Upper lobe of right lung (tissue), 1 donor: Measurements from ENCODE around the gene MFAP2. TPM values are rescaled to one million over a fixed set of nuclear protein-coding genes. Genes with fewer than 3 reads are reported as not detected.

Source experiments
- ATAC-seq: fragments of 200-7000 bp; cut with Tn5 transposase; one replicate; pipeline ENCODE4 v1.9.1; 2020; ENCODE audit warnings: mild to moderate bottlenecking, moderate library complexity
- DNase-seq: peaks from one replicate; pipeline ENCODE4 v3.0.0-alpha.2; 2020
- H3K27ac ChIP-seq: fragments of 200-600 bp; one replicate; pipeline ENCODE4 v1.8.0; 2022
- H3K27me3 ChIP-seq: fragments of 200-600 bp; one replicate; pipeline ENCODE4 v1.8.0; 2022; ENCODE audit warnings: mild to moderate bottlenecking
- H3K36me3 ChIP-seq: fragments of 200-600 bp; one replicate; pipeline ENCODE4 v1.8.0; 2022
- H3K4me1 ChIP-seq: fragments of 200-600 bp; one replicate; pipeline ENCODE4 v1.8.0; 2022
- H3K4me3 ChIP-seq: fragments of 200-600 bp; one replicate; pipeline ENCODE4 v1.8.0; 2022; ENCODE audit warnings: mild to moderate bottlenecking
- H3K9me3 ChIP-seq: fragments of 200-600 bp; one replicate; pipeline ENCODE4 v1.8.0; 2022
- CTCF ChIP-seq: fragments of 200-600 bp; IDR thresholded peaks from one replicate; pipeline ENCODE4 v1.8.0; 2022; ENCODE audit warnings: antibody characterized with exemption
- intact Hi-C: fragments of 100-400 bp; cut with DNase I; formaldehyde crosslinking; loops from one replicate; pipeline ENCODE4 v1.11.0; 2022
- total RNA-seq: library from RNA; stranded (reverse); fragmentation: NEBNext Ultra II Directional; extraction: Animal tissue kit (Norgen Biotek cat#: 25700); gene quantifications from one replicate; pipeline ENCODE4 v1.2.1, GENCODE V29; 2021
- donor health status: DM: no; HTN: yes; CAD: no; lungs with severe emphysema.

Gene MFAP2
- total RNA-seq, 1 donor from 2014 or later, result 14.8 TPM

- no peaks in the 10 kb centered on the region for H3K36me3 ChIP-seq
- intact Hi-C loops, result no loop called here
- DNase-seq, result no peak
- H3K27ac ChIP-seq, result no peak overlapping the region
- no peak for ATAC-seq
- H3K4me3 ChIP-seq, result no peak overlapping the region
- H3K4me1 ChIP-seq, result no peaks in the 10 kb centered on the region
- no peaks in the 10 kb centered on the region for H3K9me3 ChIP-seq
- TF ChIP-seq CTCF, result no peak
- H3K27me3 ChIP-seq, result no peaks in the 10 kb centered on the region
Measured at GRCh38 chr1:16927711-16928485, 52.5 kb downstream of the MFAP2 start.

- H3K27me3 ChIP-seq, result no peaks in the 10 kb centered on the region
- no peaks in the 10 kb centered on the region for H3K36me3 ChIP-seq
- H3K4me3 ChIP-seq, result no peak overlapping the region
- intact Hi-C loops, result no loop called here
- no peak overlapping the region for H3K27ac ChIP-seq
- TF ChIP-seq CTCF, result no peak
- no peak for ATAC-seq
- no peaks in the 10 kb centered on the region for H3K9me3 ChIP-seq
- DNase-seq, result no peak
- no peaks in the 10 kb centered on the region for H3K4me1 ChIP-seq
Measured at GRCh38 chr1:16927256-16927655, 53.2 kb downstream of the MFAP2 start.

- DNase-seq, result no peak
- ATAC-seq, result no peak
- TF ChIP-seq CTCF, result no peak
- Histone ChIP-seq H3K9me3 (no peaks in the 10 kb centered on the region), H3K4me3 (no peak overlapping the region), H3K27me3 (no peaks in the 10 kb centered on the region), H3K27ac (no peak overlapping the region), H3K36me3 (no peaks in the 10 kb centered on the region), H3K4me1 (peaks cover 2% of the 10 kb centered on the region)
- intact Hi-C loops, result no loop called here
Measured at GRCh38 chr1:16926491-16927073, 53.8 kb downstream of the MFAP2 start.

GRCh38 chr1:16925635-16926490, 54.6 kb downstream of the MFAP2 start:
- DNase-seq (no peak), ATAC-seq (no peak)
- no peaks in the 10 kb centered on the region for H3K27me3 ChIP-seq
- no peak overlapping the region for H3K27ac ChIP-seq
- no peak overlapping the region for H3K4me3 ChIP-seq
- no peak for TF ChIP-seq CTCF
- intact Hi-C loops, result no loop called here
- H3K4me1 ChIP-seq, result peaks cover 4% of the 10 kb centered on the region
- H3K9me3 ChIP-seq, result no peaks in the 10 kb centered on the region
- H3K36me3 ChIP-seq, result no peaks in the 10 kb centered on the region

- Histone ChIP-seq H3K4me3 (no peak overlapping the region), H3K27me3 (no peaks in the 10 kb centered on the region), H3K27ac (no peak overlapping the region), H3K4me1 (peaks cover 4% of the 10 kb centered on the region), H3K36me3 (no peaks in the 10 kb centered on the region), H3K9me3 (no peaks in the 10 kb centered on the region)
- intact Hi-C loops, result no loop called here
- no peak for DNase-seq
- ATAC-seq, result no peak
- TF ChIP-seq CTCF, result no peak
Measured at GRCh38 chr1:16924919-16925477, 55.4 kb downstream of the MFAP2 start.

Other genes with a start within 250 kb of the MFAP2 start
- gene RNU1-4, start 240.1 kb downstream of the MFAP2 start, total RNA-seq, result 6,622 TPM
- gene RNU1-2, start 84.6 kb downstream of the MFAP2 start, total RNA-seq, result 6,622 TPM
- gene CROCC, start 58.7 kb downstream of the MFAP2 start, total RNA-seq, result 20.9 TPM
- gene ATP13A2, start 31.3 kb upstream of the MFAP2 start, total RNA-seq, result 42.1 TPM
- 79.3 TPM for gene SDHB, start 73.4 kb upstream of the MFAP2 start, total RNA-seq
- gene PADI2, start 138.8 kb upstream of the MFAP2 start, total RNA-seq, result 20.0 TPM
- gene PADI1, start 224.5 kb upstream of the MFAP2 start, total RNA-seq, result not detected